ENCODE results near the gene MARK3. TPM values are rescaled to one million over a fixed set of nuclear protein-coding genes. Genes with fewer than 3 reads are reported as not detected.
A peak's percentile ranks its signal among the peaks of the same experiment; 100 is the strongest.

The MARK3 gene
- total and polyA plus RNA-seq, 3 donors from 2014 or later, result 93.9 to 198 (median 172) TPM

DNA sequence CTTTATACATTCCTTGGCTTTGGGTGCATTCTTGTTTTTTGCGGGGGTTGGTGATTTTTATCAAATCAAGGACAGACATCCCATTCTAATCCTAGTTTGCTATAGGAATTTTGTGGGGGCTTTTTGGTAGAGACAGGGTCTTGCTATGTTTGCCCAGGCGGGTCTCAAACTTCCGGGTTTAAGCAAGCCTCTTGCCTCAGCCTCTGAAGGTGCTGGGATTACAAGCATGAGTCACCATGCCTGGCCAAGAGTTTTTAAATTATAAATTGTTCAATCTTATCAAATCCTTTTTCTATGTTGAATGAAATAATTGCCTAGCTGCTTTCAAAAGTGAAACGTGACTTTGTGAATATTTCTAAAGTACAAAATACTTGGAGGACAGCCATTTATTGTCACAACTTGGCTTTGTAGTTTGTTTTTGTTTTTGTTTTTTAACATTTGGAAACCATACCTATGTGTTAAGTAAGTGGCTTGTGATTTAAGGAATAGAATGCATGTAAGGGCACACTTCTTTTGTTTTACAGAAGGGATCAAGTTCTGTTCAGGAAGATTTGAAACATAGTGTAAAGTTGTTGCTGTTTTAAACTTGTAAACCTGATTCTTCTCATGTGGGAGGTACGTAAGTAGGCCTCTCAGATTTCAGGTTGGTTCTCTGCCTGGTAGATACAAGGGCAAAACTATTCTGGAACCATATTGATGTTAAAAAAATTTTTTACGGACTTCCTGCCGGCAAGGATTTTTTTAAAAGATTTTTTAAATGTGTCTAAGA, 13.4 kb downstream of the MARK3 start:
- Histone ChIP-seq H3K9me3 (no peaks in the 10 kb centered on the region), H3K4me3 (no peak overlapping the region), H3K27me3 (no peaks in the 10 kb centered on the region), H3K4me1 (peaks cover 82% of the 10 kb centered on the region), H3K27ac (peak overlapping the region; percentile 63 to 79), H3K36me3 (ENCODE audit: low read depth, missing control alignments) (no peaks in the 10 kb centered on the region)
- WGBS, 2 donors, result 28 to 41% methylated on average over 7 of the region's 7 CpGs
- TF ChIP-seq, protein P1, sequence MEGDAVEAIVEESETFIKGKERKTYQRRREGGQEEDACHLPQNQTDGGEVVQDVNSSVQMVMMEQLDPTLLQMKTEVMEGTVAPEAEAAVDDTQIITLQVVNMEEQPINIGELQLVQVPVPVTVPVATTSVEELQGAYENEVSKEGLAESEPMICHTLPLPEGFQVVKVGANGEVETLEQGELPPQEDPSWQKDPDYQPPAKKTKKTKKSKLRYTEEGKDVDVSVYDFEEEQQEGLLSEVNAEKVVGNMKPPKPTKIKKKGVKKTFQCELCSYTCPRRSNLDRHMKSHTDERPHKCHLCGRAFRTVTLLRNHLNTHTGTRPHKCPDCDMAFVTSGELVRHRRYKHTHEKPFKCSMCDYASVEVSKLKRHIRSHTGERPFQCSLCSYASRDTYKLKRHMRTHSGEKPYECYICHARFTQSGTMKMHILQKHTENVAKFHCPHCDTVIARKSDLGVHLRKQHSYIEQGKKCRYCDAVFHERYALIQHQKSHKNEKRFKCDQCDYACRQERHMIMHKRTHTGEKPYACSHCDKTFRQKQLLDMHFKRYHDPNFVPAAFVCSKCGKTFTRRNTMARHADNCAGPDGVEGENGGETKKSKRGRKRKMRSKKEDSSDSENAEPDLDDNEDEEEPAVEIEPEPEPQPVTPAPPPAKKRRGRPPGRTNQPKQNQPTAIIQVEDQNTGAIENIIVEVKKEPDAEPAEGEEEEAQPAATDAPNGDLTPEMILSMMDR (IDR thresholded peaks at IDR 0.05), result no peak
- no peak for TF ChIP-seq POLR2A (IDR thresholded peaks at IDR 0.05)
- intact Hi-C loops (cut with DNase I; ENCODE audit: low total_unique reads), result no loop called here
- DNase-seq, result peak; percentile 38

DNA sequence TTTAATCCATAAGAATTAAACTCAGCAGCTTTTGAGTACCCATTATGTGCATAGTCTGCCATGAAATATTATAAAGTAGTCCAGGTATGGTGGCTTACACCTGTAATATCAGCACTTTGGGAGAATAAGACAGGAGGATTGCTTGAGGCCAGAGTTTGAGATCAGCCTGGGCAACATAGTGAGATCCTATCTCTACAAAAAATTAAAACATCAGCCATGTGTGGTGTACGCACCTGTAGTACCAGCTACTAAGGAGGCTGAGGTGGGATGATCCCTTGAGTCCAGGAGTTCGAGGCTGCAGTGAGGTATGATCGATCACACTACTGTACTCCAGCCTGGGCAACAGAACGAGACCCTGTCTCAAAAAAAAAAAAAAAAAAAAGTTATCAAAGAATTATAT, 15.3 kb downstream of the MARK3 start:
- peaks cover 82% of the 10 kb centered on the region for H3K4me1 ChIP-seq
- H3K9me3 ChIP-seq, result no peaks in the 10 kb centered on the region
- H3K27me3 ChIP-seq, result no peaks in the 10 kb centered on the region
- 67 to 73% methylated on average over 4 of the region's 4 CpGs for WGBS, 2 donors
- DNase-seq, result no peak
- intact Hi-C loops (cut with DNase I; ENCODE audit: low total_unique reads), result no loop called here
- no peaks in the 10 kb centered on the region for H3K36me3 ChIP-seq (ENCODE audit: low read depth, missing control alignments)
- H3K27ac ChIP-seq, result peak overlapping the region; percentile 63 to 79
- H3K4me3 ChIP-seq, result no peak overlapping the region
- TF ChIP-seq, protein P1 (IDR thresholded peaks at IDR 0.05), result no peak
- TF ChIP-seq POLR2A (IDR thresholded peaks at IDR 0.05), result no peak

DNA sequence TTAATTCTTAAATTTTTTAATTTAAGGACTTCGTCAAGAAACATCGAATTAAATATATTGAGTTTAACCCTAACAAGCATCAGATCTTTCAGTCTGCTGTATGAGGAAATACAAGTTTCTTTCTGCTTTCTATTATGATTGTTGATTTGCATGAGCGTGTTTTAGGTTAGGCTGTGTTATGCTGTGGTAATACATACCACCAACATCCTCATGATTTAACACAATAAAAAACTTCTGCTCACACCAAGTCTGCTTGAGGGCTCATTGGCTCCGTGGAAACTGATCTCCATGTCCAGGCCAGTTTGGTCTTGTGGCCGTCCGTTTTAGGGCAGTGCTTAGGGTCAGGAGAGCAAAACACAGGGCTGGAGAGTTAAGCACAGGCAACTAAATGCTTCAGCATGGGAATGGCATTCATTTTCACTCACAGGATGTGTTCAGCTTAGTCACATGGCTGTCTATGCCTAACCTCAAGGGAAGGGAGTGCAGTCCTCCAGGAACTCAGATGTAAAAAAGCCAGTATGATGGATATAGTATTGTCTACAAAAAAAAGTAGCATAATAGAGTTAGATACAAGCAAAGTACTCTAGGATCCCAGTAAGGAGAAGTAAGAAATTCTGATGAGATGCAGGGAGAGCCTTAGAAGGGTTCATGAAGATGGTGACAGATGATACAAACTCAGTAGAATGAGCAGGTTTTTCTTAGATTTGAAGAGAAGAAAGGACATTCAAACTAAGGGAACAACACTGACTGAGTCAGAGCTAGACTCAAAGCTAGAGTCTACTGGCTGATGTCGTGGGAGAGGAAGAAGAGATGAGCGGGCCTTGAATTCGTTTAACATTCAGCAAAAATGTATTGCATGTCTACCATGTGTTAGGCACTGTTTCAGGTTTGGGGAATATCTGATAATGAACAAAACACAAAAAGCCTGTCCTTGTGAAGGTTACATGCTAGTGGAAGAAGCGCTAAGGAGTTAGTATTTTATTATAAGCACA, 16.3 kb downstream of the MARK3 start:
- Histone ChIP-seq H3K36me3 (ENCODE audit: low read depth, missing control alignments) (no peaks in the 10 kb centered on the region), H3K4me1 (peaks cover 77% of the 10 kb centered on the region), H3K27me3 (no peaks in the 10 kb centered on the region), H3K4me3 (no peak overlapping the region), H3K27ac (peak overlapping the region; percentile 78 to 90), H3K9me3 (no peaks in the 10 kb centered on the region)
- intact Hi-C loops (cut with DNase I; ENCODE audit: low total_unique reads), result no loop called here
- no peak for TF ChIP-seq POLR2A (IDR thresholded peaks at IDR 0.05)
- TF ChIP-seq, protein P1 (IDR thresholded peaks at IDR 0.05), result no peak
- 52 to 59% methylated on average over 10 of the region's 10 CpGs for WGBS, 2 donors
- peak; percentile 40 for DNase-seq

DNA sequence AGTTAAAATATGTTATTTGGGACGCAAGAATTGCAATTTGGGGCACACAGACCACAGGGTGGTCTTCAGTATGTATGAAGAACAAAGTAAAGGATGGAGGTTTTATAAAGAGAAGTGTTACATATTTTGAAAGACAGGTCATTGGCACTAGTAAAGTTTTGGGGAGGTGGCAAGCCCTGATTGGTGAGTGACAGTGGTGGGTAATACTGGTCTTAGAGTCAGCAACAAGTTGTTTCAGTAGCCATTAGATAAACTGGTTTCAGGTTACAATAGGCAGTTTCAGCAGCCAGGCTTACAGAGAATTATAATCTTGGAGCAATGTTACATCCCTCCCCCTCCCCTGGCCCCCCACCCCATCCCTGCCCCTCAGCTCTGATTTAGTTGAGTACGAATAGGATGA, 17.5 kb downstream of the MARK3 start:
- intact Hi-C loops (cut with DNase I; ENCODE audit: low total_unique reads), result no loop called here
- DNase-seq, result no peak
- Histone ChIP-seq H3K4me1 (peaks cover 75% of the 10 kb centered on the region), H3K9me3 (no peaks in the 10 kb centered on the region), H3K4me3 (no peak overlapping the region), H3K36me3 (ENCODE audit: low read depth, missing control alignments) (no peaks in the 10 kb centered on the region), H3K27ac (peak overlapping the region; percentile 78 to 90), H3K27me3 (no peaks in the 10 kb centered on the region)
- 75 to 76% methylated on average over 2 of the region's 2 CpGs for WGBS, 2 donors
- no peak for TF ChIP-seq POLR2A (IDR thresholded peaks at IDR 0.05)
- TF ChIP-seq, protein P1 (IDR thresholded peaks at IDR 0.05), result no peak
